Measurements from ENCODE around the gene SUSD2.
A peak's percentile ranks its signal among the peaks of the same experiment; 100 is the strongest.

Gene SUSD2

DNA sequence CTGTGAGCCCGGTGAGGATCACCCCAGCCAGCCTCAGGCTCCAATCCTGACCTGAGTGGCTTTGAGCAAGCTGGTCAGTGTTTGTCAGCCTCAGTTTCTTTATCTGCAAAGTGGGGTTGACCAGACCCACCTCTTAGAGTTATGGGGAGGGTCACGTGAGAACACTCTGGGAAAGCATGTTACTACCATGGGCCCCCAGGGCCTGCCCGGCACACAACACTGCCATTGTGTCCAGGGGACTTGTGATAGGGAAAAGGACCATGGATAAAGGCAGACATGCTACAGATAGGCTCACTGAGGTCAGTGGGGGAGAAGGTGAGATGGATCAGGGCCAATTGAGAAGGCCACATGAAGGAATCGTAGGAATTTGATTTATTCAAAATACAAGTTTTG is 32.1 kb upstream of the SUSD2 start:
- DNase-seq (ENCODE audit: low read depth in 2 of 2), result no peak

DNA sequence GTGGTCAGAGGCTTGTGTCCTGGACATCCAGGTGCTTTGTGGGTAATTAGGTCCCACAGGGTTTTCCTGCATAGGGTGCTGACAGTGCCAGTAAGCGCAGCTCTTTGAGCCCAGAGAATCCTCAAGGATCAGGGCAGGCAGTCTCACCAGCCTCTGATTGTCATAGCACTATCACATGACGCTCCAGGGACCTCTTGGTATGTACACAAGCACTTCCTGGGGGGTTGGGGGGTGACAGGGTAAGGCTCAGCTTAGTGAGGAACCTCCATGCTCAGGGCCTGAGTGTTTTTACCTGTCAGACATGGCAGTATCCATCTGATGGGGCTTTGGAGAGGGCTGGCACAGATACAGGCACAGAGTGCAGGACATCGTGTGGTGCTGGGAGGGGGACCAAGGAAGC is 27.9 kb upstream of the SUSD2 start:
- DNase-seq (ENCODE audit: low read depth in 2 of 2), result no peak

DNA sequence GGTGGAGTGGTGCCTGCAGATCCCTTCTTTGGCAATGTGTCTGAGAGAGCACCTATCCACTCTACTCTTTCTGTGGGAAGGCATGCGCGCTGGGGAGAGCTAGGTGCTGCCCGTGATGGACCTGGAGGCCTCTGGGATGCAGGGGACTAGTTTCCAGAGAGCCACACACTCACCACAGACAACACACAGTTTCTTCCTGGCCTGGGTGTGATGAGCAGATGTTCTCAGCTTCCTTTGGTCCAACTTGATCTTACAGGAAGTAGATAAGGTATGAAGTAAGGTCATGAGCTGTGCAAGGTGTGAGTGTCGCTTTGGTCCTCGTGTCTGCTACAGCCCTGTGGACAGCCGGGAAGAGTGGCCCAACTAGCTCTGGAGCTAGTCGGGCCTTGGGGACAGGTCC is 27.3 kb upstream of the SUSD2 start:
- no peak for DNase-seq (ENCODE audit: low read depth in 2 of 2)

DNA sequence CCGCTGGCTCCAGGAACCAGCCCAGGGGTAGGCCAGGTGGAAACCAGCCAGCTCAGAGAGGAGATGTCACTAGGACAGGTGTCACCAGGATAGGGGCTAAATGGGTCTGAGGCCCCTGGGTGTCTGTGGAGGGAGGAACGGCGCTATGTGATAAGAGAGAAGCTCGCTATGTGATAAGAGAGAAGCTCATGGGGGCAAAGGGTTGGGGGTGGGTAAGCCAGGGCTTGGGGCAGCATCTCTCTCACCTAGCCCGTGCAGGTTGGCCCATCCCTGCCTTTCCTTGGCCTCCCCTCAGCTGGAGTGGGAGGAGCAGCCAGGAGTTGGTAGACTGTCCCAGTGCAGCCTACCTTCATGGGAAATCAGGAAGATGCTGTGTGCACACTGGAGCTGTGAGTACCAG is 26.5 kb upstream of the SUSD2 start:
- no peak for DNase-seq (ENCODE audit: low read depth in 2 of 2)

DNA sequence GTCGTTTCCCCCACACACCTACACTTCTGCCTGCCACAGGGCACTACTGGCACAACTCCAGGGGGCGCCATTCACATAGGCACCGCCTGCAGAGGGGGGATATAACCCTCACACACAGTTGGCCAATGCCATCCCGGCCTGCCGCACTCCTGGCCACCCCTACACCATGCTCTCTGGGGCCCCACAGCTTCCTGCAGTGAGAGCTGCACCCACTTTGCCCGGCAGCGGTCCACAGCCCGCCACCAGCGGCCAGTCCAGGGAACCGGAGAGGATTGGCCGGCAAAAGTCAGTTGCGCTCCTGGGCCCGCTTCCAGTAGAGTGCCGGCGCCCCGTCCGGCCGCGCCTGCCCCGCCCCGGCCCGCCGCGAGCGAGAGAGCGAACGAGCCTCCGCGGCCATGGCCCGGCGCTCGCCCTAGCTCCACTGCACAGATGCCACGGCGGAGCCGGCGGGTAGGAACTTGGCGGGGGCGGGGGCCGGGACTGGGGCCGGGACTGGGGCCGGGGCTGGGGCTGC is 25.6 kb upstream of the SUSD2 start:
- DNase-seq (ENCODE audit: low read depth in 2 of 2), result peak in 1 of 2 experiments; percentile 29

DNA sequence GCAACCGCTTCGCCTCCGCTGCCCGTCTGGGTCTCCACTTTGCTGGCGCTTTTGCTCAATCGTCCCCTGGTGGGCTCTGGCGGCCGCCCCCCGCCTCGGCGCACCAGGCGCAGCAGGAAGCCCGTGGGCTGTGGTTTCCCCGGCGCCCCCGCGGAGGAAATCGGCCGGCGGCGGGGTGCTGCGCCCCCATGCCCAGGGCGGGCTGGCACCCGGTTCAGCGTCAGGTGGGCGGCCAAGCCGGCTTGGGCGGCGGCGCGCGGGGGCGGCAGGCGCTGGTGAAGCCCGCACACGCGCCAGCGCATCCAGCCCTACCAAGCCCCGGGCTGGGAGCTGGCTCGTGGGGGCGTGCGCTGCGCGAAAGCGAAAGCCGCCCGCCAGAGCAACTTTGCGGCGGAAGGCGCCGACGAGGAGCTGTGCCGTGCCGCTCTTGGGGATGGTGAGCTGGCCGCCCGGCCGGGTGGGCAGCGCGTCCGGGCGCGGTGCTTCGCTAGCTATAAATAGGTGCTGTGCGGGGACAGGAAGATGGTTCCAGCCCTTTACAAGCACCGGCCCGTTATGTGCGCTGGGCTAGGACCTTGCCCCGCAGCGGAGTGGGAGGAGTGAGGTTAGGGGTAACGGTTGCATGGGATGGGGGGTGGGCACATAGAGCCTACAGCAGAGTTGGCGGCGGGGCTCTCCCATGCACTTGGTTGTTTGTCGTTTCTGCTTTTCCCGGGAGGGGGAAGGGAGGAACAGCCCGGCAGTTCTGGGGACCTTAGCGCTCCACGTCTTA is 25.0 kb upstream of the SUSD2 start:
- peak; percentile 25 to 52 for DNase-seq (ENCODE audit: low read depth in 2 of 2)

DNA sequence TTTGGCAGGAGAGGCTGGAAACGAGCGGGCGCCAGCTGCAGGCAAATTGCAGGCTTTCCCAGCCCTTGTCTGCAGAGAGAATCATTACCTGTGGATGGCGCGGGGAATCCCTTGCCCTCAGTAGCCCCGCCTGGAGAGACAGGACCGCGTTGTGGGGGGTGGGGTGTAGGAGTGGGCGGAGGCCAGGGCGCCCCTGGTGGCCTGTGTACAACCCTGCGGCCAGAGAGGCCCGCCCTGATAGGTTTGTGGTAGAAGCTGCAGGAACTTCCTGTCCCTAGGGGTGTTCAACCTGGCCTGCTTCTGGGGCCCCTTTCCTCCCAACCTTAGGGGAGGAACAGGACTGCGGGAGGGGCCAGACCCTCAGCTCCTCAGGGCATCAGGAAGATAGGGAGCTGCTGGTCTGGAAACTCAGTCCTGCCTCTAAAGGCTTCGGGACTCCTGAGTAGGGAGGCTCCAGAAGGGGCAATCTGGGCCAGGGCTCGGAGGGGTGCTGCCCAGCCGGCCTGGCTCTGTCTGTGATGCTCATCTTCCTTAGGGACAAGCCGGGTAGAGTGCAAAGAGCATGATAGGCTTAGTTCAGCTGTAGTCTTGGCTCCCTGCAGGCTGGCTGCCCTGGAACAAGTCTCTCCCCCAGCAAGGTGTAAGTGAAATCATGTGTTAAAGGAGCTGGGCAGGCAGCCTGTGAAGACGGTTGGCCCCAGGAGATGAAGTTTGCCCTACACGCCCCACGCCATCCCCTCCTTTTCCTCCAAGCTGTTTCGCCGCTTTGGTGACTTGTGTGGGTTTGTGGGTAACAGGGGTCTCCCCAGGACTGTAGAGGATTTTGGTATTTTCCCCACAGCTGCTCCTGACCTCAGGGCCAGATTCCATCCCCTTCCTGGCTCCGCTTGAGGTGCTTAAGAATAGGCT is 24.1 kb upstream of the SUSD2 start:
- peak; percentile 53 to 80 for DNase-seq (ENCODE audit: low read depth in 2 of 2)

DNA sequence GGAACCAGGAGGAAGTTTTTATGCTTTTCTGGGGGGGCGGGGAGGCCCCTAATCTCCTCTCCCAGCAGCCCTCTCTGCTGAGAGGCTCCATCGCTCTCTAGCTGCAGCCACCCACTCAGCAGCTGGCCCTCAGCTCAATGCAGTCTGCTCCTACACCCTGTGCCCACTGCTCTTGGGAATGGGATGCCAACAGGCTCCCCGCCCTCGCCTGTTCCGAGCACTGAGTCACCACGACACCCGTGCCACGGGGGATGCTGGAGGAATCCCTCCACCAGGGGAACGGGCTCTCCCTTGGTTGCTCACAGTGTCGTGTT is 23.5 kb upstream of the SUSD2 start:
- DNase-seq (ENCODE audit: low read depth in 2 of 2), result no peak

DNA sequence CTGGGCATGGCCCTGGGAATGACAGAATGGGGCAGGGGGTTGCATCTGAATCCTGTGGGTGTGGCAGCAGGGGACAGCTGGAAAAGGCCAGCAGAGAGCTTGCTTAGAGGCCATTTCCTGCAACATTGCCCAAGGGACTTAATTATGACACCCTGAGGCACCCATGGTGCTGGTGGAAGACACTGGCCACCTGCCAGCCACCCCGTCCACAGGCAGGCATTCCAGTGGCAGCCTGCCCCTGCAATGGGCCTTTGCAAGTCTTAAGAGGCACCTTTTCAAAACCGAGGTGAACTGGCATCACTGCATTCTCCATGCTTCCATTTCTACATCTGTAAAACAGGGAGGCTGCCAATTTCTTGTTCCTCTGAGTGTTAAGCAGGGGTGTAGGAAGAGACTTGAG is 21.6 kb upstream of the SUSD2 start:
- DNase-seq (ENCODE audit: low read depth in 2 of 2), result no peak

DNA sequence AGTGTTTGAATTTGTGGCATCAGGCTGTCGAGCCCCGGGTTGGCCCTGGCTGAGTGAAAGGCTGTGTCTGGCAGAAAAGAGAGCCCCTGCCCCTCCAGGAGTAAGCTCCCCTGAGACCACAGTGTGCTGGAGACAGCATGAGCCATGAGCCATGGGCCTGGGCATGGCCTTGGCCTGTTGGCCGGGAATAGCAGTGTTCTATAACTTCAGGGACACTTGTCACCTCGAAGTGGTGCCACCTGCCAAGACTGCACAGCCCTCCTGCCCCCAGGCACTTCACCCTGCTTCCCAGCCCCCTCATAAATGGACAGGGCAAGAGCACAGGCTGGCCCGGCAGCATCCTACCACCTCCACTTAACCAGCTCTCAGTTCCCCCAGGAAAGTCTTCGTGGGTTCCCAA is 20.7 kb upstream of the SUSD2 start:
- DNase-seq (ENCODE audit: low read depth in 2 of 2), result no peak

DNA sequence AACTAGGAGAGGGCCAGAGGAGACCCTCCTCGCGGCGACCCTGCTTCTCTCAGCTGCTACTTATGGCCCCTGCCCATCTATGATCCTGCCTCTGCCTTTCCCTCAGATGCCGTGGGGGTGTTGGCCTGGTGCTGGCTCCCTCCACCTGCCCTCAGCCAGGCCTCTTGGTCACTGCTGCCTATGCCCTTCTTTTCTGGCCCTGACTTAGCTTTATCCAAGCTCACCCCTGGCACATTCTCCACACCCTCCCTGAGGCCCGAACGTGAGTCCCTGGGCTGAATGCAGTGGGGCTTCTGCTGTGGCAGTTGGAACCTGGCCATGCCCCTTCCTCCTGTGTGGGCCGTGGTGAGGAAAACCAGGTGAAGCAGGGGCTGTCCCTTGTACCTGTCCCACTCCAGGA is 19.8 kb upstream of the SUSD2 start:
- no peak for DNase-seq (ENCODE audit: low read depth in 2 of 2)

DNA sequence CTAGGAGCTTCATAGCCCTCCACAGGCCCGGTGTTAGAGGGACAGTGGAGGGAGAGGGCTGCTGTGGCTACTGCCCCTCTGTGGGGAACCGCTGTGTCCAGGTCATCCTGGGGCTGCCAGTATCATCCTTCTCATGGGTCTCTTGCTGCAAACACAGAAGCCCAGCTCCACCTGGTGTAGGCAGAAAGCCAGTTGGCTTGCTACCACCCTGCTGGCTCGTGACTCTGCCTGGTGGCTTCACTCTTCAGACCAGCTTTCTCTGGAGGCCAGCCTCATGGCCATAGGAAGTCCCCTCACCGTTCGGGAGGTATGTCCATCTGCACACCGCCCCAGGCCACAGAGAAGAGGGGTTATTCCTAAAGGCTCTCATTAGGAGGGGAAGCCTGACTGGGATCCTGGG is 19.4 kb upstream of the SUSD2 start:
- DNase-seq (ENCODE audit: low read depth in 2 of 2), result no peak

DNA sequence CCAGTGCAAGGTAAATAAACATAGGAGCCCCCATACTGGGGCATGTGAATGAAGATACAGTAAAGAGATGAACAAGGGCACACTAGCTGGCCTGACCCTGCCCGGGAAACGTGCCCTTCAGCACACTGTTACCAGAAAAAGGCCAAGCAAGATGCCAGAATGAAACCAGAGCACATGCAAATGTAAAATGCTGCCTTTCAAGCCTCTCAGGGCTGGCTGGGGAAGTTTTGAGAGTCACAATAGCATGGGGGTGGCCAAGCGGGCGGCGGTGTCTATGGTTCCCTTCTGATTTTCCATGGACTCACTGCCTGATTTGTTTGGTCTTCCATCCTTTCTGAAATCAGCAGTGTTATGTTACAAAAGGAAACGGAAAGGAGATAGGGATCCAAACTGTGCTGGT is 18.9 kb upstream of the SUSD2 start:
- DNase-seq (ENCODE audit: low read depth in 2 of 2), result no peak

DNA sequence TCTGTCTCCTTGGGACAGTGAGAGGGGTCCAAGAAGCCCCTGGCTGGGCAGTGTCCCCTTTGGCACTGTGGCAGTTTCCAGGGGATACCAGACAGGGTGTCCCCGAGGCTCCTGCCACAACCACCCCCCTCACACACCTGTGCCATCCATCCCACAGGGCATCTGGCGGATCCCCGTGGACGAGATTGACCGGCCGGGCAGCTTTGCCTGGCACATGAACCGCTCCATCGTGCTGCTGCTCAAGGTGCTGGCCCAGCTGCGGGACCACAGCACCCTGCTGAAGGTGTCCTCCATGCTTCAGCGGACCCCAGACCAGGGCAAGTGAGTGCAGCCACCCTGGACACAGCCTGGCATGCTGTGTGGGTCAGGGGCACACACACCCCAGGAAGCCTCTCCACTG is 17.0 kb upstream of the SUSD2 start:
- no peak for DNase-seq (ENCODE audit: low read depth in 2 of 2)

DNA sequence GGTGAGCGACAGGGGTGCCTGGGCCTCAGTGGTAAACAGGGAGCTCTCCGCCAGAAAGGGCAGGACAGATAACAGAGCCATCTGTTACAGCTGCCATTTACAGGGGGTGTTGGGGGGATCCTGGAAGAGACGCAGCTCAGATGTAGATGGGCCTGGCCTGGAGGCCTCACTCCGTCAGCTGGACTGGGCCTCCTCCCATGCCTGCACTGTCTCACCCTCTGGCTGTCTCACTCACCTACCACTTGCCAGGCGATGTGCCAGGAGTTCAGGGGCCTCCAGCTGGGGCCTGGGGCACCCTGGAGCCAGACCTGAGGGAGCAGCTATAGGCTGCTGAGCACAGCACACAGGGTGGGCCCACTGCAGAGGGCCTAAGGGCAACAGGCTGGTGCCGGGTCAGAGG is 16.3 kb upstream of the SUSD2 start:
- DNase-seq (ENCODE audit: low read depth in 2 of 2), result no peak

DNA sequence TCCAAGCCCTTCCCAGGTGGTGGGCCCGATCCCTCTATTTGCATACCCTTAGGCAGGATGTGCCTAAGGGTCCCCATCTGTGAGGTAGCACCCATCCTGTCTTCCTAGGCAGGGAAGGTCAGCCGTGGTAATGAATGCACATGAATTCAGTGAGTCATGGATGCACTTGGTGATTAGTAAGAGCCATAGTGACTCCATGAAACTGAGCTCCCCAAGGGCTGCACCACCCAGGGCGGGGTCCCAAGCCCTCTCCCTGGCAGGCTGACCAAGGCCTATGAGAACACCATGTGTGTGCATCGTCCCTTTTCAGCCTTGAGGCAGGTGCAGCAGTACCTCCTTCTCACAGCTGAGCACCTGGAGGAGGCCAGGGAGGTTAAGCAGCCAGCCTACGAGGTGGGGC is 15.6 kb upstream of the SUSD2 start:
- DNase-seq (ENCODE audit: low read depth in 2 of 2), result no peak

DNA sequence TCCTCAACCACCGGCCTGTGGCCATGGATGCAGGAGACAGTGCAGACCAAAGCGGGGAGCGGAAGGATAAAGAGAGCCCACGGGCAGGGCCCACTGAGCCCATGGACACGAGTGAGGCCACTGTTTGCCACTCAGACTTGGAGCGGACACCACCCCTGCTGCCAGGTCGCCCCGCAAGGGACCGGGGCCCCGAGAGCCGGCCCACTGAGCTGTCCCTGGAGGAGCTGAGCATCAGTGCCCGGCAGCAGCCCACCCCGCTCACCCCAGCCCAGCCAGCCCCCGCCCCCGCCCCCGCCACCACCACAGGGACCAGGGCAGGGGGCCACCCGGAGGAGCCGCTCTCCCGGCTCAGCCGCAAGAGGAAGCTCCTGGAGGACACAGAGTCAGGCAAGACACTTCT is 14.5 kb upstream of the SUSD2 start:
- no peak for DNase-seq (ENCODE audit: low read depth in 2 of 2)

DNA sequence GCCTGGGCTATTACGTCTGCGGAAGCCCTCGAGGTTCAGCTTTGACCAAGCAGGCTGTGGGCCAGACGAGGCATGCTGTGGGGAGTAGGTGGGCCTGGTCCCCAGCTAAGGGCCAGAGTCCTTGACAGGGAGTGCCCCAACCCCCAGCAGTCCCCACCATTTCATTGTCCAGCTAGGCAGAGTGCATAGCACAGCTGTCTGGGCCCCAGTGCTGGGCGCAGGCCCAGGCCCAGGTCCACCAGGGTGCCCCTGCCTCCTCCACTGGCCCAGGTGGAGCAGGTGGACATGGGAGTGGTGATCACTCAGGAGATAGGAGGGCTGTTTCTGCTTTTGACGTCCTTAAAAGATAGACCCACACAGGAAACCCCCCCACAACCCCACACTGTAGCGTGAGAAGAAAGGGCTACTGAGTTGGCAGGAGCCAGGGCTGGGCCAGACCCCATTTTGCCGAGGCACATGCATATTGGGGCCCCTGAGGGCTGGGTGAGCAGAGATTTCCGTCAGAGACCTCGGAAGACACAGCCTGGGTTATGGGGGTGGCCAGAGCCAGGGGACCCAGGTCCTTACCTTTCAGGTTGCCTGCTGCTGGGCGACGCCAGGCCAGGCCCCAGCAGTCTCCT is 11.7 kb upstream of the SUSD2 start:
- DNase-seq (ENCODE audit: low read depth in 2 of 2), result no peak

DNA sequence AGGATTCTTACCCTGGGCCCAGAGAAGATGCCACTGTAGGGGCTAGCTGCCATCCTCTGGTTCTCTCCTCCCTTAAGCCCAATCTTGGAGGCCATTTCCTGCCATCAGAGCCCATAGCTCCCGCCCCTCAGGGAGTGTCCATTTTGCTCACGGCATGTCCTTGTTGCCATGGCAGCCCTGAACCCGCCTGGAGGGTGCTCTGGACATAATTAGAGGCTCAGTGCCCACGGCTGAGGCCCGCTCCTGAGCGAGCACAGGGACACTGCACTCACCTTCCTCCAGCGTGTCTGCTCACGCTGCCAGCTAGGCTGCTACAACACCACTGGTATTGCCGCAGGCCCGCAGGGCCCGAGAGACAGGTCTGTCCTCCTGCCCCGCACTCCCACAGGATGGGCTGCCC is 11.1 kb upstream of the SUSD2 start:
- DNase-seq (ENCODE audit: low read depth in 2 of 2), result no peak

DNA sequence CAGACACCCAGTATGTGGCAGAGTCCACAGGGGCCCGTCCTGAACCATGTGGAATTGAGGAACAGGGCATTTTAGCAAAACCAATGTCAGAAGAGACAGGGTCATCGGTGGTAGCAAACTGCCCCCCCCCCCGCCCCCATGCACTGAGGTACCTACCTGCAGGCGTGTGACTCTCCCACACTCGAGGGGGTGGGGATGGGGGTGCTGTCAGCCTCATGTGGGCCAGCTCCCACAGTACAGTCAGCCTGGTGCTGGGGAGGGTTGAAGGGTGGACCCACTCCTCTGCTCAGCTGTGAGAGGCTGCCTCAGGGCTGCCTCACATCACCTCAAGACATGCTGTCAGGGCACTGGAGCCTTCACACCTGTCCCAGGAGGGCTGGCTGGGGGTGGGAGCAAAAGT is 10.7 kb upstream of the SUSD2 start:
- no peak for DNase-seq (ENCODE audit: low read depth in 2 of 2)

DNA sequence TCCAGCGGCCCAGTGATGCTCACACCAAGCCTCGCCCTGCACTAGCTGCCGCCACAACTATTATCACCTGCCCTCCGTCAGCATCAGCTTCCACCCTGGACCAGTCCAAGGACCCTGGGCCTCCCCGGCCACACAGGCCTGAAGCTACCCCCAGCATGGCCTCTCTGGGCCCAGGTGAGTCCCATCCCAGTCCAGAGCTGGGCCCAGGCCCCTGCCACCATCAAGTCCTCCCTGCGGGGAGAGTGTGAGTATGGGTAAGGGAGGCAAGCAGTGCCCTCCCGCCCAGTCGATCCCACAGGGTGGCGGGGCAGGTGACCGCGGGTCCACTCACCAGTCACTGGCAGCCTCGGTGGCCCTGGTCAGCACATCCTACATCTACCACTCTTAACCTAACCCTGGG is 9.5 kb upstream of the SUSD2 start:
- DNase-seq (ENCODE audit: low read depth in 2 of 2), result no peak

DNA sequence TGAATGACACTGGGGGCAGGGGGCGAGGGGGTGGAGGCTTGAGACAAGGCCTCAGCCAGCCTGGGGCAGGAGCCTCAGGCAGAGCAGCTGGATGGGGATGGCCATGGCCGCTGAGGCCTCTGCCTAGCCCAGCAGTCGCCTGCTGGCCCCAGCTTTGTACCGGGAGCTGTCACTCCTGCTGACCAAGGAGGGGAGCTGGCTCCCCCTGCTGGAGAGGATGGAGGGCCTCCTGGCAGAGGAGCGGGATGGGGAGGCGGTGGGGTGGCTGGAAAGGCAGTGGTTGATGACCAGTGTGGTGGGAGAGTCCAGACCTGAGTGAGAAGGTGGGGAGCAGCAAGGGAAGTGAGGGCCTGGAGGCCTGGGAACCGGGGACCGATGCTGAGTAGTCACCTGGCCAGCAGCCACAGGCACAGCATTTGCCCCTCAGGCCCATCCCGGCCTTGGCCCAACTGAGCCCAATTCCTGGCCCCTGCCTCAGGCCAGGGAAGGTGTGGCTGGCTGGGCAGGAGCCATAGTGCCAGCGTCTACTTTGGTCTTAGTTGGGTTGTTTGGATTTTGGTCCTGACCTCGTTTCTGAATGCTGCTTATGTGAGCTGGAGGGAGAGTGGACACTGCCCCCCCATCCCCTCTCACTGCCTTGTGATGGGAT is 6.0 kb upstream of the SUSD2 start:
- DNase-seq (ENCODE audit: low read depth in 2 of 2), result peak in 1 of 2 experiments; percentile 47
